ENCODE measurements around the gene APC. TPM values are rescaled to one million over a fixed set of nuclear protein-coding genes. Genes with fewer than 3 reads are reported as not detected.

APC gene
- total RNA-seq, 1 experiment from 2014 or later = 40.0 TPM

- TF ChIP-seq ATF2 (CRISPR knock-in tag; IDR thresholded peaks at IDR 0.05; ENCODE audit: borderline replicate concordance, low read depth) (no peak), ZNF416 (CRISPR knock-in tag; IDR thresholded peaks at IDR 0.05) (no peak), NFATC4 (CRISPR knock-in tag; IDR thresholded peaks at IDR 0.05) (no peak), KAT7 (CRISPR knock-in tag; IDR thresholded peaks at IDR 0.05; ENCODE audit: borderline replicate concordance) (no peak)
These were observed 40.4 kb upstream of the APC start (continued) for GRCh38 chr5:112697322-112697721.

GRCh38 chr5:112697833-112698232 is 39.9 kb upstream of the APC start:
- POLR2A ChIA-PET = interaction anchor here (1.1 kb wide), 1 partner anchor 40 kb away, joined by 4 read pairs; the partner anchor contains the start of gene APC
- H3K4me1 Mint-ChIP-seq = peaks cover 9% of the 10 kb centered on the region
- DNase-seq (ENCODE audit: low spot score) (no peak), ATAC-seq (no peak)
- no peaks in the 10 kb centered on the region for H3K9me3 Mint-ChIP-seq
- H3K27ac Mint-ChIP-seq = no peak overlapping the region
- no peak for TF ChIP-seq ATF6 (CRISPR knock-in tag; IDR thresholded peaks at IDR 0.05)
- TF ChIP-seq USF1 (CRISPR knock-in tag; IDR thresholded peaks at IDR 0.05) = no peak
- no peak for TF ChIP-seq KAT7 (CRISPR knock-in tag; IDR thresholded peaks at IDR 0.05; ENCODE audit: borderline replicate concordance)
- TF ChIP-seq CREB1 (CRISPR knock-in tag; IDR thresholded peaks at IDR 0.05) = no peak
- TF ChIP-seq ZNF396 (CRISPR knock-in tag; IDR thresholded peaks at IDR 0.05; ENCODE audit: borderline replicate concordance) = no peak
- TF ChIP-seq ZNF532 (CRISPR knock-in tag; IDR thresholded peaks at IDR 0.05; ENCODE audit: borderline replicate concordance) = no peak
- TF ChIP-seq MYBL2 (CRISPR knock-in tag; IDR thresholded peaks at IDR 0.05) = no peak
- TF ChIP-seq E2F1 (CRISPR knock-in tag; IDR thresholded peaks at IDR 0.05) = no peak
- H3K4me3 Mint-ChIP-seq = no peak overlapping the region
- H3K27me3 Mint-ChIP-seq (ENCODE audit: low read depth) = no peaks in the 10 kb centered on the region
- CTCF ChIA-PET = interaction anchor here (0.8 to 1.1 kb wide), 3 partner anchors 9 to 151 kb away, joined by 3 to 4 read pairs (median 4); no protein-coding TSS in a partner anchor
- H3K36me3 Mint-ChIP-seq = no peaks in the 10 kb centered on the region

All from WTC11 (cell line).